HEK293 (cell line): Measurements from ENCODE around the gene BRD3.

Experiments
- CTCF ChIA-PET: fragments of 350-600 bp; formaldehyde crosslinking; extraction: SDS; loops from one replicate; lab custom pipeline; 2021; ENCODE audit warnings: antibody characterized with exemption; lab: Yijun Ruan, JAX
- POLR2A ChIA-PET: fragments of 300-600 bp; formaldehyde crosslinking; extraction: SDS; loops from one replicate; lab custom pipeline; 2020; ENCODE audit warnings: antibody characterized with exemption, inconsistent platforms; lab: Yijun Ruan, JAX
- H3K27ac ChIP-seq: fragments of 200-500 bp; sonication (Bioruptor generic); 2 replicates; pipeline ENCODE4 v1.5.1; 2014; ENCODE audit warnings: low read depth, low read length, control low read depth, inconsistent platforms; ENCODE audit errors: extremely low read depth
- H3K36me3 ChIP-seq, 2 experiments: fragments of 200-500 bp in 1 of 2; sonication (Bioruptor generic) in 1 of 2; 1 replicate in 1 of 2; 2 replicates in 1 of 2; pipeline ENCODE4 v1.5.1; 2014 to 2017; ENCODE audit warnings: inconsistent platforms in 2 of 2, low read length in 2 of 2; ENCODE audit not compliant: control insufficient read depth in 2 of 2, insufficient read depth in 1 of 2
- H3K4me1 ChIP-seq: fragments of 200-500 bp; sonication (Bioruptor generic); 2 replicates; pipeline ENCODE4 v1.5.1; 2014; ENCODE audit warnings: mild to moderate bottlenecking, low read length, inconsistent platforms; ENCODE audit not compliant: control insufficient read depth, insufficient read depth
- H3K4me3 ChIP-seq: 2 replicates; pipeline ENCODE4 v1.5.1; 2011; ENCODE audit warnings: low read depth, mild to moderate bottlenecking, control low read depth, low read length, moderate library complexity
- H3K9me3 ChIP-seq: fragments of 200-500 bp; sonication (Bioruptor generic); 2 replicates; pipeline ENCODE4 v1.5.1; 2014; ENCODE audit warnings: low read depth, low read length, inconsistent platforms; ENCODE audit not compliant: control insufficient read depth, insufficient read depth
- ATF2 ChIP-seq: fragments of 450-650 bp; formaldehyde crosslinking; IDR thresholded peaks from 2 replicates; pipeline ENCODE4 v1.5.1; 2016; ENCODE audit warnings: missing biosample characterization, missing genetic modification characterization, low read depth
- GLIS2 ChIP-seq: fragments of 450-650 bp; formaldehyde crosslinking; IDR thresholded peaks from 2 replicates; pipeline ENCODE4 v1.5.1; 2016; ENCODE audit warnings: missing biosample characterization, missing genetic modification characterization
- KLF9 ChIP-seq: fragments of 450-650 bp; formaldehyde crosslinking; IDR thresholded peaks from 2 replicates; pipeline ENCODE4 v1.5.1; 2016; ENCODE audit warnings: missing biosample characterization, missing genetic modification characterization, low read depth
- PRDM2 ChIP-seq: fragments of 450-650 bp; formaldehyde crosslinking; IDR thresholded peaks from 2 replicates; pipeline ENCODE4 v1.5.1; 2016; ENCODE audit warnings: missing biosample characterization, missing genetic modification characterization, borderline replicate concordance
- RBAK ChIP-seq: fragments of 450-650 bp; formaldehyde crosslinking; IDR thresholded peaks from 2 replicates; pipeline ENCODE4 v1.5.1; 2016; ENCODE audit warnings: missing biosample characterization, missing genetic modification characterization
- REPIN1 ChIP-seq: fragments of 450-650 bp; formaldehyde crosslinking; IDR thresholded peaks from 2 replicates; pipeline ENCODE4 v1.5.1; 2017; ENCODE audit warnings: missing biosample characterization, missing genetic modification characterization, low read depth
- SP2 ChIP-seq: fragments of 450-650 bp; formaldehyde crosslinking; IDR thresholded peaks from 2 replicates; pipeline ENCODE4 v1.5.1; 2016; ENCODE audit warnings: missing biosample characterization, missing genetic modification characterization
- ZBTB17 ChIP-seq: fragments of 450-650 bp; formaldehyde crosslinking; IDR thresholded peaks from 2 replicates; pipeline ENCODE4 v1.5.1; 2016; ENCODE audit warnings: missing biosample characterization, missing genetic modification characterization
- ZBTB48 ChIP-seq: fragments of 450-650 bp; formaldehyde crosslinking; IDR thresholded peaks from 2 replicates; pipeline ENCODE4 v1.5.1; 2016; ENCODE audit warnings: missing biosample characterization, missing genetic modification characterization
- ZFP37 ChIP-seq: fragments of 450-650 bp; formaldehyde crosslinking; IDR thresholded peaks from 2 replicates; pipeline ENCODE4 v1.5.1; 2016; ENCODE audit warnings: missing biosample characterization, missing genetic modification characterization
- ZNF157 ChIP-seq: fragments of 450-650 bp; formaldehyde crosslinking; IDR thresholded peaks from 2 replicates; pipeline ENCODE4 v1.5.1; 2016; ENCODE audit warnings: missing biosample characterization, missing genetic modification characterization
- ZNF223 ChIP-seq: fragments of 450-650 bp; formaldehyde crosslinking; IDR thresholded peaks from 2 replicates; pipeline ENCODE4 v1.5.1; 2016; ENCODE audit warnings: missing biosample characterization, missing genetic modification characterization
- ZNF274 ChIP-seq, 2 experiments: fragments of 200-500 bp in 1 of 2; fragments of 450-650 bp in 1 of 2; sonication (Bioruptor generic) in 1 of 2; formaldehyde crosslinking in 1 of 2; IDR thresholded peaks; 2 replicates each; pipeline versions ENCODE4 v1.5.1 to v1.6.1; 2014 to 2016; ENCODE audit warnings: borderline replicate concordance in 1 of 2, inconsistent platforms in 1 of 2, low read length in 1 of 2, missing biosample characterization in 1 of 2, missing genetic modification characterization in 1 of 2
- ZNF280C ChIP-seq: fragments of 450-650 bp; formaldehyde crosslinking; IDR thresholded peaks from 2 replicates; pipeline ENCODE4 v1.5.1; 2016; ENCODE audit warnings: missing biosample characterization, missing genetic modification characterization
- ZNF404 ChIP-seq: fragments of 450-650 bp; formaldehyde crosslinking; IDR thresholded peaks from 2 replicates; pipeline ENCODE4 v1.5.1; 2017; ENCODE audit warnings: missing biosample characterization, missing genetic modification characterization
- ZNF416 ChIP-seq: fragments of 450-650 bp; formaldehyde crosslinking; IDR thresholded peaks from 2 replicates; pipeline ENCODE4 v1.5.1; 2016; ENCODE audit warnings: missing biosample characterization, missing genetic modification characterization
- ZNF510 ChIP-seq: fragments of 450-650 bp; formaldehyde crosslinking; IDR thresholded peaks from 2 replicates; pipeline ENCODE4 v1.5.1; 2018; ENCODE audit warnings: mild to moderate bottlenecking, missing genetic modification characterization, missing biosample characterization; ENCODE audit not compliant: insufficient replicate concordance
- ZNF558 ChIP-seq: fragments of 450-650 bp; formaldehyde crosslinking; IDR thresholded peaks from 2 replicates; pipeline ENCODE4 v1.5.1; 2016; ENCODE audit warnings: missing biosample characterization, missing genetic modification characterization
- ZNF596 ChIP-seq: fragments of 450-650 bp; IDR thresholded peaks from 2 replicates; pipeline ENCODE4 v1.5.0; 2018; ENCODE audit warnings: missing biosample characterization, mild to moderate bottlenecking, missing genetic modification characterization, moderate library complexity
- ZNF629 ChIP-seq: fragments of 450-650 bp; formaldehyde crosslinking; IDR thresholded peaks from 2 replicates; pipeline ENCODE4 v1.5.1; 2017; ENCODE audit warnings: missing biosample characterization, missing genetic modification characterization
- ZNF785 ChIP-seq: fragments of 450-650 bp; formaldehyde crosslinking; IDR thresholded peaks from 2 replicates; pipeline ENCODE4 v1.5.1; 2016; ENCODE audit warnings: missing biosample characterization, missing genetic modification characterization
- ZSCAN23 ChIP-seq: fragments of 450-650 bp; formaldehyde crosslinking; IDR thresholded peaks from 2 replicates; pipeline ENCODE4 v1.5.1; 2016; ENCODE audit warnings: missing biosample characterization, missing genetic modification characterization

The BRD3 gene

DNA sequence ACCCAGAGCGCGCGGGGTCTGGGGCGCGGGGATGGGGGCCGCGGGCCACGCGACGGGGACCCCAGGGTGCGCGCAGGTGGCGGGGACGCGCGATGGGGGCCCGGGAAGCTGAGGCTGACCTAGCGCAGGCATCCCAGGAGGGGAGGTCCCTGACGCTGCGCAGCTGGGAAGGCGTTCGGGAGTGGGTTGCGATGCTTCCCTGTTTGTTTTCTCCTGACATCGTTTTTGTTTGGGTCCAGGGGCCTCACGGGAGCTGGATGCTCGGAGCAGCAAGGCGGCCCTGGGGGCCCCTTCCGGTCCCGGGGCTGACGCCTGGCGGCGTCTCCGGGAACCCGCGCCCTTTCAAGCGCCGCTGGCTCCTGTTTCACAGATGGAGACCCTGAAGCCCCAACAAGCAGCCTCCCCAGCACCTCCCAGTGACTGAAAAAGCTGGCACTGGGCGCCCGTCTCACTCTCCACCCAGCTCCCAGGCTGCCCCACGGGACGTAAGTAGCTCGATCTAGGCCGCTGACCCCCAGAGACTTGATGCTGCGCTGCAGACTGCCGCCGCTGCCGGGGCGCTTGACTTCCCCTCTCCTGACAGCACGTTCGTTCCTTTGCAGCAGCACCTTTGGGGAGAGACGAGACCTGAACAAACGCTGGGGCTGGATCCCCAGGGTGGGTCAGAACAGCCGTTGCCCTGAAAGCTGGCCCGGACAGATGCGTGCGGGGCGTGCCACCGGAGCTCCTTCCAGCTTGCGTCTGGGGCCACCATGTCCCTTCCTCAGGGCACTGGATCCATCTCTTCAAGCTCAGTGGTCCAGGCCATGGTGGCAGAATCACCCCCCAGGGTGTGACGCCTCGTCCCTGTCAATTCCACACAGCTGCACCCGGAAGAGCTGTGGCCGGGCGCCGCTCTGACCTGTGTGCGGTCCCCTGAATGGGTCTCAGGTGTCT, 42.0 kb downstream of the BRD3 start (continued):
- no peak for TF ChIP-seq PRDM2 (tag by site-specific recombination)
- TF ChIP-seq RBAK (tag by site-specific recombination): no peak
- TF ChIP-seq ZNF223: no peak
- TF ChIP-seq ZNF785 (tag by site-specific recombination): no peak
- TF ChIP-seq ZFP37 (tag by site-specific recombination): no peak
- no peak for TF ChIP-seq REPIN1
- peak; percentile 49; the same call in 1 of the 2 replicates for TF ChIP-seq ZBTB48 (tag by site-specific recombination)
- TF ChIP-seq KLF9: no peak
- no peak for TF ChIP-seq ZSCAN23 (tag by site-specific recombination)
- TF ChIP-seq ATF2 (tag by site-specific recombination): no peak
- TF ChIP-seq ZNF629 (tag by site-specific recombination): 0 out of 2 replicates have a peak, but pooled peaks have one; percentile 30
- peak; percentile 86 for TF ChIP-seq GLIS2

DNA sequence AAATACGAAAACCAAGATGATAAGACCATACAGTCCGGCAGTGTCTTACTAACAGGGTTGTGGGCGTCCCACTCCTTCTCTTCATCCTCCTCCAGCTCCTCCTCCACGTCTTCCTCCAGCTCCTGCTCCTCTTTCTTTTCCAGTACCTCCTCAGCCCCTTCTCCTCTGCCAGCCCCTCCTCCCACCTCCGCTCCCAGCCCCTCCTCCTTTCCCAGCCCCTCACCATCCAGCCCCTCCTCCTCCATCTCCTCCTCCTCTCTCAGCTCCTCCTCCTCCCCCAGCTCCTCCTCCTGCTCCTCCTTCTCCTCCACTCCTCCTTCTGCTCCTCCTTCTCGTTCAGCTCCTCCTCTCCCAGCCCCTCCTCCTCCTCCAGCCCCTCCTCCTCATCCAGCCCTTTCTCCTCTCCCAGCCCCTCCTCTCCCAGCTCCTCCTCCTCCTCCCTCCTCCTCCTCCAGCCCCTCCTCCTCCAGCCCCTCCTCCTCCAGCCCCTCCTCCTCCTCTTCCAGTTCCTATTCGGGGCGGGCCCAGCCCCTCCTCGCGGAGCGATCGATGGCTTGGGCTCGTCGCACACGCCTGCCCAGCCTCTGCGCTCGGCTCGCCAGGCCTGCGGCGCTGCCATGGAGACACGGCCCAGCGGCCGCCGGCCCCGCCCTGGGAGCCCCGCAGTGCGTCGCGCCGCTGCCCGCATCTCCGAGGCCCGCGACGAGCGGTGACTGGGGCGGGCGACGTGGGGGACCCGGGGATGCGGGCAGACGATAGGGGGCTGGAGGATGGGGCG, 42.8 kb downstream of the BRD3 start, which contains the start of gene BRD3OS:
Gene BRD3OS (plus strand): TSS at position 654 of the 778 bp plus-strand sequence. CDS start 1,267 bp downstream, outside the sequence.
- Histone ChIP-seq H3K36me3 (peaks cover 0 to 33% of the 10 kb centered on the region in 2 experiments; a peak in 2 of 3 replicates), H3K4me1 (0 out of 2 replicates have a peak, but pooled peaks cover 2% of the 10 kb centered on the region), H3K4me3 (peak within 1 kb of the TSS; percentile 50), H3K9me3 (no peaks in the 10 kb centered on the region), H3K27ac (peak within 1 kb of the TSS; percentile 41; the same call in 1 of the 2 replicates)
- ChIA-PET POLR2A (interaction anchor here (0.5 to 1.9 kb wide), 14 partner anchors 8 to 1576 kb away, joined by 3 to 14 read pairs (median 5); partner anchors contain the start of genes RNU6ATAC and WDR5), CTCF (interaction anchor here (1.1 to 7.5 kb wide), 3 partner anchors 30 to 243 kb away, joined by 3 to 51 read pairs (median 6); no protein-coding TSS in a partner anchor)
- TF ChIP-seq ZNF510 (no peak), SP2 (tag by site-specific recombination) (peak; percentile 79), ZNF558 (no peak), ZNF157 (tag by site-specific recombination) (no peak), ZBTB17 (peak; percentile 90), ZNF404 (tag by site-specific recombination) (no peak), ZNF274 (IDR thresholded peaks at IDR 0.05; ENCODE audit: low read length) (no peak), ZNF274 (tag by site-specific recombination; IDR thresholded peaks at IDR 0.05; ENCODE audit: borderline replicate concordance) (no peak), ZNF416 (tag by site-specific recombination) (no peak), ZNF596 (no peak), ZNF280C (tag by site-specific recombination) (no peak)
